EL (cell line): ENCODE measurements around the gene SCGB1D1.

ENCODE experiments used
- DNase-seq: peaks from one replicate; pipeline ENCODE4 v3.0.0-alpha.2; 2016

The SCGB1D1 gene, protein sequence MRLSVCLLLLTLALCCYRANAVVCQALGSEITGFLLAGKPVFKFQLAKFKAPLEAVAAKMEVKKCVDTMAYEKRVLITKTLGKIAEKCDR

DNA sequence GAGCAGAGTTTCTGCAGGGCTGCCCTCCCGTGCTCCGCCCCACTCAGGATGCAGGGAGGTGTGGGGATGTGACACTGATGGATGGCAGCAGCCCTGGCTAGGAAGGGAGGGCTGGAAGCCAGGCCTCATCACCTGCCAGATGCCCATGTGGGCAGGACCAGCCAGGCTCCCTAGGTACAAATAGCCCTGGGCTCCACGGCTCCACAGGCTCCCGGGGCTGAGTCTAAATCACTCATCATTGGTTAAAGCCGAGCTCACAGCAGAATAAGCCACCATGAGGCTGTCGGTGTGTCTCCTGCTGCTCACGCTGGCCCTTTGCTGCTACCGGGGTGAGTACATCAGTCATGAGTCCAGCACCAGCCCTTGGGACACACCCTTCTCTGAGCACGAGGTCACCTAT lies at the start of gene SCGB1D1:
TSS of gene SCGB1D1 (plus strand) at position 206 of the 400 bp plus-strand sequence. CDS start at position 275, 69 bp downstream.
- DNase-seq: no peak

DNA sequence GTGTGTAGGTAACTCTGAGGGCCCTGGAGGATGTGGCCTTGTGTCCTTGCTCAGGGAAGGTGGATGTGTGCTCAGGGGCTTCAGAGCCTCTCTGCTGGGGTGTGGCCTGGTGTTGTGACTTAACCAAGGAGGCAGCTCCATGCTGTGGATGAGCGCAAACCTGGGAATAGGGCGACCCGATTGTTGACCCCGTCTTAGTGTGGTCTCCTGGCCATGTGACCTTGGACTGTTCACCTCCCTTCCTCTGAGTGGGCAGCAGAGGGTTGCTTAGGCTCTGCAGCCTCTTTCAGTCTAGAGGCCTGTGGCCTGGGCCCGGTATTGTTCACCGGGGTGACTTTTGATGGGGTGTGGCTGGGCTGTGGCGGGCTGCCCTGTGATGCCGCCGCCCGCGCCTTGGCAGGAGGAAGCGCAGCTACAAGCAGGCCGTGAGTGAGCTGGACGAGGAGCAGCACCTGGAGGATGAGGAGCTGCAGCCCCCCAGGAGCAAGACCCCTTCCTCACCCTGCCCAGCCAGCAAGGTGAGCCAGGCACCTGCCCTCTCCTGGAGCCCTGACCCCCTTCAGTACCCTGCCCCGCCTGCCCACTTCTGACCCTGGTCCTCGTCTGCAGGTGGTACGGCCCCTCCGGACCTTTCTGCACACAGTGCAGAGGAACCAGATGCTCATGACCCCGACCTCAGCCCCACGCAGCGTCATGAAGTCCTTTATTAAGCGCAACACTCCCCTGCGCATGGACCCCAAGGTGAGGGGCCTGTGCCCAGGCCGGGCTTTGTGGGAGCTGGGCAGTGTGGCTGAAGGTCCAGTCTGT lies 49.5 kb upstream of the SCGB1D1 start:
- no peak for DNase-seq

DNA sequence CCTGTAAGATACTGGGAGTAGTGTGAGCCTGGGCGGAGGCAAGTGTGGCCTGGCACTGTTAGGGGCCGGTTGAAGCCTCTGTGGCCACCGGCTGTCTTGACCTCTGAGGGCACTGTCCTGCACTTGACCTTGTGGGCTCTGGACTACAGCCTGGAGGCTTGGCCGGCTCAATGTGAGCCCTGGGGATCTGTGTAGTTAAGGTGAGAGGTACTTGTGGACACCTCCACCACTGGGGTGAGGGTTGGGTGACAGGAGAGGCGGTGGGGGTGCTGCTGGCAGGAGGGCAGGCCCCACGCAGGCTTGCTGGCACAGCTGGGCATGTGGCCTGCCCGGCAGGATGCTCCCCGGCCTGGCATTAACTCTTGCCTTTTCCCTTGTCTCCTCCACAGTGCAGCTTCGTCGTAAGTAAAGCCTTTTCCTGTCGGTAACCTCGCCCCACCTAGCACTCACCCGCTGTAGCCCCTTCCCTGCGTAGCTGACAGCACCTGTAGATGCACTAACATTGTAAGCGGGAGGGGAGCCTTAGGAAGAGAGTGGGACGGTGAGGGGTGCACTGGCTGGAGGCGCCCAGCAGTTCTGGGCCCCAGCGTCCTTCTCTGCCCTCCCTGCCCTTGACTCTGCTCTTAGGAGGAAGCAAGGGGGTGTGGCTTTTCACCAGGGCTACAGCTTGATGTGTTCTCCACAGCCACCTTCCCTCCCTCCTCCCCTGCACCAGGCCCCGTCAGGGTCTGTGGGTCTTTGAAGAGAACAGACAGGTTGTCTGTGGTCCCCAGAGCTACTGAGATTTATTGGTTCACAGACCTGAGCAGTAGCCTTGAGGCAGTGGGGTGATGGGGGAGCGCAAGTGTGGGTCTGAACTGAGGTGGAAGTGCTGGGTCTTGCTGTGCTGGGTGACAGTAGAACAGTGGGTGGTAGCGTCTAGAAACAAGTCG lies 48.6 kb upstream of the SCGB1D1 start:
- no peak for DNase-seq

DNA sequence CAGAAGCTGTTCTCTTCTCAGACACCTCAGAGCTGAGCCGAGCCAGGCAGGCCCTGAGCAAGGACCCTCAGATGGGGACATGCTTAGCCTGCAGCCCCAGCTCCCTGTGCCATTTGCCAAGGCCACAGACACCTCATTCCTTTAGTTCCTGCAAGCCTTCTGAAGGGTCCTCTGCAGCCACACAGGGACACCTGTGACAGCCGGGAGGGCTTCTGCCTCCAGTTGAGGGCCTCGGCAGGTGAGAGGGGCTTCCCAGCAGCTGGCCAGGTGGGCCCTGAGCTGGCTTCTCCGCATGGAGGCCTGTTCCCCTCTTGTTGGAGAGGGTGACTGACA lies 48.0 kb upstream of the SCGB1D1 start:
- DNase-seq: no peak

DNA sequence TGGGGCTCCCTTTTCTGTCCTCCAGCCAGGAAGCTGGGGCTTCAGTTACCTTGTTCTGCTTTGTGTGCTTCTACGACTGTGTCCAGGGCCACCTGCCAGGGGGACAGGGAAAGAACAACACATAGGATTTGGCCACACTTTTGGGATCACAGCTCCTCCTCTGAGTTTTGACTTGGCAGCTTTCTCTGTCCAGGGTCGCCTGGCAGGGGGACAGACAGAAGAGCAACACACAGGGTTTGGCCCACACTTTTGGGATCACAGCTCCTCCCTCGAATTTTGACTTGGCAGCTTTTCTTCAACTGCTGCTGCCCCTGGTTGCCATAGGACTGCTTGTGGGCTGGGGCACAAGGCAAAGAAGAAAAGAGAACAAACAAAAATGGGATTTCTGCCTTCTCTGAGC lies 47.1 kb upstream of the SCGB1D1 start:
- no peak for DNase-seq

DNA sequence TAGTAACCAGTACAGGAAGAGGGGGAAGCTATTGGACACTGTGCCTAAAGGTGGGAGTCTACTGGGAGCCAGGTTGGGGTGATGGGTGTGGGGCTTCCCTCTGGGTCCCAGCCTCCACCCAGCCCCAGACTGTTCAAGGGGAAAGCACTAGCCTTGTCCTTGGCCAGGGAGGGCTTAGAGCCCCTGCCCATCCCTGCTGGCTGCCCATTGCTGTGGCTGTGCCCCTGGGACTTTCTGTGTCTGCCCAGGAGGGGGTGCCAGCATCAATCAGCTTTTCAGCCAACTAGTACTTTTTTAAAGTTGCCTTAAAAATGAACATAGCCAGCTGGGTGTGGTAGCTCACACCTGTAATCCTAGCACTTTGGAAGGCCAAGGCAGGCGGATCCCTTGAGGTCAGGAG lies 46.3 kb upstream of the SCGB1D1 start:
- DNase-seq: no peak

DNA sequence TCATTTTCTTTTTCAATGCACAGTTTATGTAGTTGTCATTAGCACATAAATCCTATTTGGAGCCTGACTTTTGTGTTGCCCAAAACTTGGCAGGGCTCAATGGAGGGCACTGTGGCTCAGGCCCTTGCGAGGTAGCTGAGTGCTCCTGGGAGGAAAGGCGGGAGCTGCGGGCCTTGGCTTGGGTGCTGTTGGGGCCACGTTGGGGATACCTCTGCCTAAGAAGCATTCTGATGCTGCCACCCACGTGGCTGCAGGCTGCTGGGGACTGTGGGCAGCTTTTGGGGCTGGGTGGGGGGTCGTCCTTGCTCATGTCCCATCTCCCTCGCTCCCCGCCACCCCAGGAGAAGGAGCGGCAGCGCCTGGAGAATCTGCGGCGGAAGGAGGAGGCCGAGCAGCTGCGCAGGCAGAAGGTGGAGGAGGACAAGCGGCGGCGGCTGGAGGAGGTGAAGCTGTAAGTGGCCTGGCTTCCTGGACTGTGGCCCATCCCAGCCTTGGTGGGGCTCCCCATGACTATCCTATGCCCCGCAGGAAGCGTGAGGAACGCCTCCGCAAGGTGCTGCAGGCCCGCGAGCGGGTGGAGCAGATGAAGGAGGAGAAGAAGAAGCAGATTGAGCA lies 45.3 kb upstream of the SCGB1D1 start:
- no peak for DNase-seq

DNA sequence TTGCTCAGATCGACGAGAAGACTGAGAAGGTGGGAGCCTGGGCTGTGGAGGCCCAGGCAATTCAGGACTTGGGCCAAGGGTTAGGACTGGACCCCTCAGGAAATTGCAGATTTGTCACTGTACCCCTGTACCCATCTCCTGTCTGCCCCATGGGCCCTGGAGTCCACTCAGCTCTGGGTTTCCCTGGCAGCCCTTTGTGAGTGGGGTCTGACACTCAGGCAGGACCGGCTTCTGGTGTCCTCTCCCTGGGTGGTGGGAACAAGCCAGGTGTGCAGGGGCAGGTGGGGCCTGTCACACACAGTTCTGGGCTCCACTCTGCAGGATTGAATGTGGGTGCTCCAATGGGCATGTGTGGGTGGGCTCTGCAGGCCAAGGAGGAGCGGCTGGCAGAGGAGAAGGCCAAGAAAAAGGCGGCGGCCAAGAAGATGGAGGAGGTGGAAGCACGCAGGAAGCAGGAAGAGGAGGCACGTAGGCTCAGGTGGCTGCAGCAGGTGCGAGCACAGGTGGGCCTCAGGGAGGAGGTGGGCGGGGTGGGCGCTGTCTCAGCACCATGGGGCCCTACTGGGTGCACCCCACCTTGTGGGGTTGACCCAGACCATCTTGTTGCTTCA lies 44.6 kb upstream of the SCGB1D1 start:
- no peak for DNase-seq

DNA sequence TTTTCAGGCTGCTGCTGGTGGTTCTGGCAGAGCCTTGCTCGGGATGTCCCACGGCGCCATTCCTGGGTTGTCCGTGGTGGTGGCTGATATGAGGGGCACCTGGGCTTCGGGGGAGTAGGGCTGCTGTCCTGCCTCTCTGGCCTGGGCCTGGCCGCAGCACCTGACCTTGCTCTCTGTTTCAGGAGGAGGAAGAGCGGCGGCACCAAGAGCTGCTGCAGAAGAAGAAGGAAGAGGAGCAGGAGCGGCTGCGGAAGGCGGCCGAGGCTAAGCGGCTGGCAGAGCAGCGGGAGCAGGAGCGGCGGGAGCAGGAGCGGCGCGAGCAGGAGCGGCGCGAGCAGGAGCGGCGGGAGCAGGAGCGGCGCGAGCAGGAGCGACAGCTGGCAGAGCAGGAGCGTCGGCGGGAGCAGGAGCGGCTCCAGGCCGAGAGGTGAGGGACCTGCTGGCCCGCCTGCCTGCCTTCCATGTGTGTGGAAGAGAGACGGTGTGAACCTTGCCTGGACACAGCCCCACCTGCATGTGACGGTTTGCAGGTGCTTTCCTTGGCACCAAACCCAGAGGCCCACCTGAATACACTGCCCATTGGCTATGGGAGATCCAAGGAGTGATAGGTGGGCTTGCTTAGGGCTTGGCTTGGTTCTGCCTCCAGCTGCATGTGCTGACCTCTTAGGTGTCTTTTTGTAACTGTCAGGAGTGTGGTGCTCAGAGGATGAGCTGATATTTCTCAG lies 43.4 kb upstream of the SCGB1D1 start:
- DNase-seq: no peak

DNA sequence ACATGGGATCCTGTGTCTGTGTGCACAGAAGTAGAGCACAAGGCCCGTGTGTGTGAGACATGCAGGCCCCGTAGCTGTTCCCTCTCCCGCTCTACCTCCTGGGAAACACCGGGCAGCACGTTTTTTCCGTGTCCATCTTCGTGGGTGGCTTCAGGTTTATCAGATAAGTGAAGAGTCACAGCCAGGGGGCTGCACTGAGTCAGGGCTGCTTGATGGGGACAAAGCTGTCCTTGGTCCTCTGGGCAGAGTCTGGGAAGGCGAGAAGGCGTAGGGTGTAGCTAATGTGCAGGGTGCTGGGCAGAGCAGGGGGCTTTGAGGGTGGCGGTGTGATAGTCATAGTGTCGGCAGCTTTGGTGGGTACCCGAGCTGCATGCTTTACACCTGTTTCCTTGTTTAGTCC lies 42.5 kb upstream of the SCGB1D1 start:
- no peak for DNase-seq

DNA sequence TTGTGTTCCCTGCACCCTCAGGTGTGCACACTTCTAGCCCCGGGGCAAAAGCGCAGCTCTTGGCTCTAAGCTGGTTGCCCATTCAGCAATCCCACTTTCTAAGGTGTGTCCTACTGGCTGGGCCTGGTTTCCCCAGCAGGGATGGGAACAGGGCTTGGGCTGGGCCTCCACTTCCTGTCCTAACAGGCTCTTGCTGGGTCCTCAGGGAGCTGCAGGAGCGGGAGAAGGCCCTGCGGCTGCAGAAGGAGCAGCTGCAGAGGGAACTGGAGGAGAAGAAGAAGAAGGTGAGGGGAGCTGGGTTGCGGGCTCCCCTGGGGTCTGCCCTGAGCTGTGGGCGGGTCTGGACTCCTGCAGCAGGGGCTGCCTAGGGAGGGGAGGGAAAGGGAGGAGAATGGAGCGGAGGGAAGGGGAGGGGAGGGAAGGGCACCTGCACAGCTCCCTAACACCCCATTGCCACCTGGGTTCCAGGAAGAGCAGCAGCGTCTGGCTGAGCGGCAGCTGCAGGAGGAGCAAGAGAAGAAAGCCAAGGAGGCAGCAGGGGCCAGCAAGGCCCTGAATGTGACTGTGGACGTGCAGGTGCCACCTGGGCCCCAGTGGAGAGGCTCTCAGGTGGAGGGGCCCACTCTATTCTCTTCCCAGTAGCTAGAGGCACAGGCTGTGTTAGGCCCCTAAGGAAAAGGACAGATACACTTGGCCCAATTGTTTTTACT lies 41.6 kb upstream of the SCGB1D1 start:
- no peak for DNase-seq

DNA sequence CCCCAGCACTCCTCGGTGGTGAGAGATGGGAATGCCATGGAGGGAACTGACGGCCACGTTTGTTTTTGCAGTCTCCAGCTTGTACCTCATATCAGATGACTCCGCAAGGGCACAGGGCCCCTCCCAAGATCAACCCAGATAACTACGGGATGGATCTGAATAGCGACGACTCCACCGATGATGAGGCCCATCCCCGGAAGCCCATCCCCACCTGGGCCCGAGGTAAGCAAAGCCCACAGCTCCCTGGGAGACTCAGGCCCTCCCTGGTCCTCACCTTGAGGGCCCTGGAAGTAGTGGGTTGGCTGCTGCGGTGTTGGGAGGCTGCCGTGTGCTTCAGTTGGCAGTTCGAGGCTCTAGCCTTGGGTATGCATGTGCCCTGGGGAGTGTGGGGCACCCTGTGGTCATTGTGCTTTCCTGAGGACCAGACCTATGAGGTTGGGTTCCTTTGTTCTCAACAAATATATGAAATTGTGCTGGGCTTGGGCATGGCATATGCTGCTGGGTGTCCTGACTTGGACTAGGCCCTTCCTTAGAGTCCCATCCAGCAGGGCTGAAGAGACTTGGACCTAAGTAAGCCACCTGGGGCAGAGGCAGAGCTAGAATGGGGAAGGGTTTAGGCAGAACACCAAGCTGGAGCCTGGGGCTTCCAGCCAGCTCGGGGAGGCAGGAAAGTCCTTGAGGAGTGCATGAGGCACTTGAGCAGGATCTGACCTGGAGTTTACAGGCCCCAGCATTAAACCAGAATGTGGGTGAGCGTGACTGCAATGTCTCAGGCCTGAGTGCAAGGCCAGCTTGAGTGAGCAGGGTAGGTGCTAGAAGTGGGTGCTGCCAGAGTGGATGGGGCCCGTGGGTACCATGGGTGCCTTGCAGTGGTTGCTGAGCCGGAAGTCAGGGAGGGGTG lies 39.8 kb upstream of the SCGB1D1 start:
- no peak for DNase-seq

DNA sequence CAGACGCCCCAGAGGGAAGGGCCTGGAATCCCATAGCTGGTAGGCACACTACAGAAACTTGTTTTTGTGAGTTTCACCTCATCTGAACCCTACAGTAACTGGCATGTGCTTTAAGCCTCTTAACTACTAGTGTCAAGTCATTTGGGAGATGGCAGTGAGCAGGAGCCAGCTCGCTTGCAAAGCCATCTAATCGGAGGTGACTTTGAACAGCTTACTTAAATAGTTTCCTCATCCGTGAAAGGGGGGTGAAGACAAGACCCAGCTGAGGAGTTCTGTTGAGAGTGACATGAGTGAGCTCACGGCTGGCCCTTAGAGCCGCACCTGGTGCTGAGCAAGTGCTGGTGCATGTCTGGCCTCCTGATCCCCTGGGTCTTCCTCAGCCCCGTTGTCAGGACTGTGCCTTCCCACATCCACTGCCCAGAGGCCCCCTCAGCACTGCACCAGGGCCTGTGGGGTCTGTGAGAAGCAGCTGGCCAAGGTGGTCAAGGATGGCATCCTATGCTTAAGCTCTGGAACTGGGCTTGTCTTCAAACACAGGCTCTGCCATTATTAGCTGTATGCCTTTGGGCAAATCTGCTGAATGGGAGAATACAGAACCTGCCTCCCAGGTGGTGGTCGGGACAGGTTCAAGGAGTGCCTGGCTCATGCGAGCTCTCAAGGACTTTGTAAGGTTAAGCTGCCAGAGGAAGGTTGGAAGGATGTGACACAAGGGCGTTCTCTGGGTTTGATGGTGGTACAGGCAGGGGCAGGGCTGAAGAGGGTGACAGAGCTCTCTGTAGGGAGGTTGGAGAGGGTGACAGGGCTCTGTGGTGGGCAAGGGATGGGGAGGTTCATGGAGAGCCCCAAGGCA lies 38.9 kb upstream of the SCGB1D1 start:
- DNase-seq: no peak

DNA sequence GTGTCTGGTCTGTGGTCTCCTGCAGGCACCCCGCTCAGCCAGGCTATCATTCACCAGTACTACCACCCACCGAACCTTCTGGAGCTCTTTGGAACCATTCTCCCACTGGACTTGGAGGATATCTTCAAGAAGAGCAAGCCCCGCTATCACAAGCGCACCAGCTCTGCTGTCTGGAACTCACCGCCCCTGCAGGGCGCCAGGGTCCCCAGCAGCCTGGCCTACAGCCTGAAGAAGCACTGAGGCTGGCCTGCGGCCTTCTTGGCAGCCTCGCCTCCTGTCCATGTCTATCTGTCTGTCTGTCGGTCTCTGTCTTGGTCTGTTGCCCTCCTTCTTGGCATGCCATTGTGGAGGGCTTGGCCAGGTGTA lies 38.3 kb upstream of the SCGB1D1 start:
- DNase-seq: no peak

DNA sequence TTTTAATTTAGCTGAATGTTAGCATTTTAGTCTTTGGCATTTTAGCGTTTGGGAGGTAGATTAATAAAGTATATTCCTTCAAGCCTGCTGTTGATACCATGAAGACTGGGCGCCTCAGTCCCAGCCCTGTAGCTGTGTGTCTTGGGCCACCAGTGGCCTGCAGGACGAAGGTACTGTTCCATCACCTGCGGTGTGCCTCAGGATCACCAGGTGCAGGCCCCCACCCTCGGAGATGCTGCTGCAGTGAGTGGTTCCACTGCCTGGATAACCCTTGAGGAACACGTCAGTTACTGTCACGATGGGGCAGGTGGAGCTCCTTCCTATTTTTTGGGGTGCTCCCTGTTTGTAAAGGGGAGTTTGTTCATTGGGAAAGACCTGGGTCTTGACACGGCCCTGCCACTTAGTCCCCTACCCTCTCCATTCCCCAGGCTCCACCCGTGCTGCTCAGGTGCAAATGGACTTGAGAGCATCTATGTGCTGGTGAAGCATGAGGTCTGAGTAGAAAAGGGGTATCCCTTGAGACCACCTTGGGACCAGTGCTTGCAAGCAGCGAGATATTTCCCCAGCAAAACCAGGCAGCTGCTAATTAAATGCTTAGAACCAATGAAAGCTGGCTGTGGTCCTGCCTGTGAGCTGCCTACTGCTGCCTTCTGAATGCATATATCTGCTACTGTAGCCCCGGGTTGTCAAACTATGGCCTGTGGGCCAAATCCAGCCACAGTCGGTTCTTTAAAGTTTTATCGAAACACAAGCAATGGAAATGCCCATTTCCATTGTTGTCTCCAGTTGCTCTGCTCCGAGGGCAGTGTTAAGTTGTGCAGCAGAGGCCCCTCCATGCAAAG lies 37.5 kb upstream of the SCGB1D1 start:
- no peak for DNase-seq

DNA sequence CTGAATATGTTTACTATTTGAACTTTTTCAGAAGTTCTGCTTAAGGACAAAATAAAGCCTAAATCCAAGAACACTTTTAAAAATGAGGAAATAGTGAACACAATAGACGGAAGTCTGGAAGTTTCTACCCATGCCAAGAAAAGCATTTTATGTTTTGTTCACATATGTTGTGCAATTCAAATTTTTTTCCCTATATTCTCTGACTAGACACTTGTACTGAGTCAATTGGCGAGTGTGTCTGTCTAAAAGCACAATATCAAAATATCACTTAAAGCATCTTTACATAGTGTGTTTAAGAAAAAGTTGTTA lies 37.0 kb upstream of the SCGB1D1 start:
- no peak for DNase-seq

DNA sequence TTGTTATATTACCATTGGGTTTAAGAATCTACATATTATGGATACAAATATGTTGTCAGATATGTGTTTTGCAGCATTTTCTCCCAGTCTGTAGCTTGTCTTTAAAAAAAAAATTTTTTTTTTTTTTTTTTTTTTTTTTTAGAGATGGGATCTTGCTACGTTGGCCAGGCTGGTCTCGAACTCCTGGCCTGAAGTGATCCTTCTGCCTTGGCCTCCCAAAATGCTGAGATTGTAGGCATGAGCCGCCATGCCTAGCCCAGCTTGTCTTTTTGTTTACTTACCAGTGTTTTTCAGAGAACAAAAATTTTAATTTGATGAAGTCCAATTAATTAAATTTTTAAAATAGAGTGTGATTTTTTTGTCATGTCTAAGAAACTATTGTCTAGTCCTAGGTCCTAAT lies 36.4 kb upstream of the SCGB1D1 start:
- no peak for DNase-seq

DNA sequence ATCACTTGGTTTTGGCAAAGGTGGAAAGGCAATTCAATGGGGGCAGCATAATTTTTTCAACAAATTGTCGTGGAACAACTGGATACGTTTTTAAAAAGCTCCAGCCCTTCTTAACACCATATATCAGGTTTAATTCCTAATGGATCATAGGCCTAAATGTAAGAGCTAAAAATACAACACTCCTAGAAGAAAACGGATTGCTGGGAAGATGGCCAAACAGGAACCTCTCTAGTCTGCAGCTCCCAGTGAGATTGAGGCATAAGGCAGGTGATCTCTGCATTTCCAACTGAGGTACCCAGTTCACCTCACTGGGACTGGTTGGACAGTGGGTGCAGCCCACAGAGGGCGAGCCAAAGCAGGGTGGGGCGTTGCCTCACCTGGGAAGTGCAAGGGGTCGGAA lies 32.4 kb upstream of the SCGB1D1 start:
- DNase-seq: no peak

DNA sequence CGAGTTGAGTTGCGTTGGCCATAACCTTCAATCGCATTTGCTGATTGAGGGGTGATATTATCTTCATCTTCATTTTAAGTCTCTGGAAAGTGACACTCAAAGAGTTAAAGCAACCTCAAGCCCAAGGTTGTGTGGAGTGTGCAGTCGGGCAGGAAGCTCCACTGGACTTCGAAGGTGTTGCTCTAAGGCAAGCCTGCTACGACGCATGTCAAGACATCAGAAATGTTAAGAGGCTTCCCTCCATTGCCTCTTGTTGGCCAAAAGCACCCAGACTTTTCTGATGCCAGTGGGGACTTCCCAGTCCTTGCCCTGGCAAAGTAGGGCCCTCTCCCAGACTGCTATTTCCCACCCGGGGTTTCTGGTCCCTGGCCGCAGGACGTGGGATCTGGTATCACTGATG lies 23.6 kb upstream of the SCGB1D1 start:
- no peak for DNase-seq
